Endothelial cell of umbilical vein (primary cell): Measurements from ENCODE around the gene PANX1. TPM values are rescaled to one million over a fixed set of nuclear protein-coding genes. Genes with fewer than 3 reads are reported as not detected.

Source experiments
- BruUV-seq: library from RNA; stranded (reverse); fragments of 400-500 nt; replicated peaks from 2 replicates; lab custom pipeline; 2021; lab: Mats Ljungman, UMichigan
- CTCF ChIA-PET: fragments of 300-600, 350-600 bp; sonication (Branson Sonifier 250); formaldehyde crosslinking; loops from one replicate; lab custom pipeline; 2021; ENCODE audit warnings: antibody characterized with exemption, inconsistent platforms; lab: Charles Lee
- POLR2A ChIA-PET: fragments of 300-600, 350-600 bp; sonication (Branson Sonifier 250); formaldehyde crosslinking; loops from one replicate; lab custom pipeline; 2021; ENCODE audit warnings: antibody characterized with exemption, inconsistent platforms; lab: Charles Lee
- DNase-seq: peaks from one replicate; pipeline ENCODE4 v3.0.0-alpha.2; 2011; ENCODE audit warnings: low read depth, low spot score
- FAIRE-seq: peaks from 2 replicates; lab custom pipeline; 2011; peaks lifted over from hg19 to GRCh38; lab: Jason Lieb, UNC
- H2AFZ ChIP-seq: 2 replicates; pipeline ENCODE4 v1.6.0; 2012; ENCODE audit warnings: low read depth, low read length, control low read depth, inconsistent platforms
- H3K27ac ChIP-seq: 2 replicates; pipeline ENCODE4 v1.5.1; 2011; ENCODE audit warnings: low read depth, mild to moderate bottlenecking, control low read depth, low read length, moderate library complexity; ENCODE audit not compliant: insufficient read depth
- H3K27me3 ChIP-seq, 2 experiments: 2 replicates each; pipeline versions ENCODE4 v1.6.0 to v1.6.1; 2011; ENCODE audit warnings: low read length in 2 of 2, mixed read lengths in 1 of 2; ENCODE audit not compliant: control insufficient read depth in 2 of 2, insufficient read depth in 2 of 2
- H3K36me3 ChIP-seq, 2 experiments: 2 replicates in 1 of 2; 3 replicates in 1 of 2; pipeline ENCODE4 v1.5.1; 2011; ENCODE audit warnings: low read length in 2 of 2, mild to moderate bottlenecking in 1 of 2, moderate library complexity in 1 of 2; ENCODE audit not compliant: control insufficient read depth in 2 of 2, insufficient read depth in 2 of 2; ENCODE audit errors: extremely low read depth in 1 of 2
- H3K4me1 ChIP-seq: 3 replicates; pipeline ENCODE4 v1.5.1; 2011; ENCODE audit warnings: mild to moderate bottlenecking, low read length; ENCODE audit not compliant: control insufficient read depth, insufficient read depth; ENCODE audit errors: extremely low read depth
- H3K4me2 ChIP-seq: 2 replicates; pipeline ENCODE4 v1.6.1; 2011; ENCODE audit warnings: low read length, control low read depth, mixed read lengths; ENCODE audit not compliant: insufficient read depth
- H3K4me3 ChIP-seq, 3 experiments: fragments of 200-600 bp in 1 of 3; sonication (generic), shearing (Covaris generic) in 1 of 3; replicated peaks in 1 of 3; 2 replicates each; pipeline ENCODE4 v1.5.1; 2011 to 2016; ENCODE audit warnings: control low read depth in 3 of 3, low read length in 3 of 3, mild to moderate bottlenecking in 2 of 3, inconsistent platforms in 1 of 3, low read depth in 1 of 3, moderate library complexity in 1 of 3; ENCODE audit not compliant: insufficient read depth in 1 of 3
- H3K79me2 ChIP-seq: 2 replicates; pipeline ENCODE4 v1.6.0; 2012; ENCODE audit warnings: low read length, inconsistent platforms; ENCODE audit not compliant: control insufficient read depth, insufficient read depth
- H3K9ac ChIP-seq: replicated peaks from 2 replicates; pipeline ENCODE3; 2011; ENCODE audit warnings: low read length, control low read depth; ENCODE audit not compliant: insufficient read depth; ENCODE audit errors: extremely low read depth
- H3K9me1 ChIP-seq: replicated peaks from 3 replicates; pipeline ENCODE4 v1.6.0; 2011; ENCODE audit warnings: mild to moderate bottlenecking, low read length; ENCODE audit not compliant: control insufficient read depth, insufficient read depth; ENCODE audit errors: extremely low read depth
- H3K9me3 ChIP-seq: replicated peaks from 2 replicates; pipeline ENCODE4 v1.5.1; 2012; ENCODE audit warnings: low read length, inconsistent platforms; ENCODE audit not compliant: control insufficient read depth, insufficient read depth
- H4K20me1 ChIP-seq: replicated peaks from 2 replicates; pipeline ENCODE3; 2011; ENCODE audit warnings: mild to moderate bottlenecking, low read length; ENCODE audit not compliant: control insufficient read depth, insufficient read depth; ENCODE audit errors: extremely low read depth
- EZH2 ChIP-seq: IDR thresholded peaks from 2 replicates; pipeline ENCODE4 v1.6.1; 2012; ENCODE audit warnings: borderline replicate concordance, low read depth, mild to moderate bottlenecking, moderate library complexity, low read length, inconsistent platforms; ENCODE audit not compliant: severe bottlenecking
- FOS ChIP-seq: IDR thresholded peaks from 2 replicates; pipeline ENCODE4 v1.6.1; 2011; ENCODE audit warnings: mild to moderate bottlenecking, low read length, moderate library complexity, borderline replicate concordance; ENCODE audit not compliant: insufficient read depth
- GATA2 ChIP-seq: IDR thresholded peaks from 2 replicates; pipeline ENCODE4 v1.7.0; 2011; ENCODE audit warnings: low read depth, mild to moderate bottlenecking, moderate library complexity, mixed read lengths, low read length; ENCODE audit not compliant: insufficient read length, insufficient read depth
- JUN ChIP-seq: IDR thresholded peaks from 2 replicates; pipeline ENCODE4 v1.6.1; 2011; ENCODE audit warnings: borderline replicate concordance, low read depth; ENCODE audit not compliant: insufficient read length, insufficient read depth
- MAX ChIP-seq: IDR thresholded peaks from 2 replicates; pipeline ENCODE4 v1.6.1; 2011; ENCODE audit not compliant: insufficient read depth, insufficient read length
- MYC ChIP-seq: IDR thresholded peaks from one replicate; pipeline ENCODE4 v1.6.1; 2011; ENCODE audit warnings: mild to moderate bottlenecking, low read depth, low read length
- POLR2A ChIP-seq: IDR thresholded peaks from 2 replicates; pipeline ENCODE4 v1.6.1; 2012; ENCODE audit warnings: low read depth, mild to moderate bottlenecking, control low read depth, low read length
- POLR2AphosphoS5 ChIP-seq: IDR thresholded peaks from 2 replicates; pipeline ENCODE4 v1.6.1; 2012; ENCODE audit warnings: low read depth, mild to moderate bottlenecking, control low read depth, low read length, moderate library complexity; ENCODE audit not compliant: insufficient read depth
- dilution Hi-C: fragments of 300-500 bp; cut with MboI; formaldehyde crosslinking; loops from one replicate; pipeline ENCODE4 v1.15.0; 2019; ENCODE audit warnings: low sequenced_read_pairs; ENCODE audit not compliant: extremely low pct_ligation_motif_present
- intact Hi-C: fragments of 100-400 bp; cut with micrococcal nuclease; formaldehyde crosslinking; loops from one replicate; pipeline ENCODE4 v1.10.0; 2022
- polyA plus RNA-seq, 4 experiments: library from polyadenylated mRNA; depleted of rRNA in 3 of 4; stranded (reverse) in 3 of 4; unstranded in 1 of 4; fragments of >200 nt; gene quantifications; 2 replicates each; pipeline versions ENCODE4 v1.2.1 to v1.2.3, GENCODE V29; 2011 to 2012; ENCODE audit warnings: missing spikeins in 1 of 4
- total RNA-seq: library from RNA; stranded (reverse); gene quantifications from 2 replicates; pipeline ENCODE4 v1.2.3, GENCODE V29; 2021
- TF ChIP-seq, protein P1 (sequence below), 2 donors: IDR thresholded peaks; 1 replicate in 1 of 2; 2 replicates in 1 of 2; pipeline ENCODE4 v1.5.1; 2011; ENCODE audit warnings: low read length in 2 of 2, mild to moderate bottlenecking in 2 of 2, moderate library complexity in 2 of 2, control low read depth in 1 of 2, inconsistent platforms in 1 of 2, low read depth in 1 of 2; ENCODE audit not compliant: insufficient read depth in 1 of 2; ENCODE audit errors: extremely low read depth in 1 of 2

Gene PANX1
- total and polyA plus RNA-seq, 2 donors (not counting 3 experiments of a cell fraction or from before 2014, with no cell fraction given) = 9.5 to 20.9 TPM

- Histone ChIP-seq H3K9ac (no peak overlapping the region), H3K36me3 (no peaks in the 10 kb centered on the region), H3K9me3 (no peaks in the 10 kb centered on the region), H3K79me2 (no peaks in the 10 kb centered on the region), H3K4me1 (no peaks in the 10 kb centered on the region), H4K20me1 (no peaks in the 10 kb centered on the region), H3K27me3 (no peaks in the 10 kb centered on the region), H3K9me1 (no peaks in the 10 kb centered on the region), H2AFZ (no peak overlapping the region), H3K4me2 (no peak overlapping the region), H3K4me3 (no peak overlapping the region), H3K27ac (no peak overlapping the region)
- POLR2A ChIA-PET = no interaction called here
- intact Hi-C loops (no loop called here), dilution Hi-C loops (no loop called here)
- BruUV-seq = no TSS peak
- FAIRE-seq (no peak), DNase-seq (no peak)
- CTCF ChIA-PET = no interaction called here
- TF ChIP-seq FOS (no peak), MYC (no peak), GATA2 (no peak), POLR2A (no peak), EZH2 (no peak), MAX (no peak), JUN (no peak), POLR2AphosphoS5 (no peak)
- TF ChIP-seq, protein P1, sequence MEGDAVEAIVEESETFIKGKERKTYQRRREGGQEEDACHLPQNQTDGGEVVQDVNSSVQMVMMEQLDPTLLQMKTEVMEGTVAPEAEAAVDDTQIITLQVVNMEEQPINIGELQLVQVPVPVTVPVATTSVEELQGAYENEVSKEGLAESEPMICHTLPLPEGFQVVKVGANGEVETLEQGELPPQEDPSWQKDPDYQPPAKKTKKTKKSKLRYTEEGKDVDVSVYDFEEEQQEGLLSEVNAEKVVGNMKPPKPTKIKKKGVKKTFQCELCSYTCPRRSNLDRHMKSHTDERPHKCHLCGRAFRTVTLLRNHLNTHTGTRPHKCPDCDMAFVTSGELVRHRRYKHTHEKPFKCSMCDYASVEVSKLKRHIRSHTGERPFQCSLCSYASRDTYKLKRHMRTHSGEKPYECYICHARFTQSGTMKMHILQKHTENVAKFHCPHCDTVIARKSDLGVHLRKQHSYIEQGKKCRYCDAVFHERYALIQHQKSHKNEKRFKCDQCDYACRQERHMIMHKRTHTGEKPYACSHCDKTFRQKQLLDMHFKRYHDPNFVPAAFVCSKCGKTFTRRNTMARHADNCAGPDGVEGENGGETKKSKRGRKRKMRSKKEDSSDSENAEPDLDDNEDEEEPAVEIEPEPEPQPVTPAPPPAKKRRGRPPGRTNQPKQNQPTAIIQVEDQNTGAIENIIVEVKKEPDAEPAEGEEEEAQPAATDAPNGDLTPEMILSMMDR (IDR thresholded peaks at IDR 0.05; ENCODE audit: extremely low read depth in 1 of 2, insufficient read depth in 1 of 2, low read depth in 1 of 2, low read length in 2 of 2) = no peak
Measured at GRCh38 chr11:94091091-94091490, 37.5 kb upstream of the PANX1 start.
